MM.1S (cell line): Measurements from ENCODE around the gene GOLPH3.

ENCODE experiments used
- EZH2 ChIP-seq: fragments of 300-600 bp; sonication (generic); optimal IDR thresholded peaks from 2 replicates; pipeline ENCODE3; 2017; ENCODE audit warnings: low read depth, mild to moderate bottlenecking, antibody characterized with exemption, low read length, mixed read lengths
- EZH2phosphoT487 ChIP-seq: fragments of 300-600 bp; sonication (generic); IDR thresholded peaks from 2 replicates; pipeline ENCODE4 v1.6.1; 2018; ENCODE audit warnings: antibody characterized with exemption, low read length
- TF ChIP-seq, protein P1 (sequence below): fragments of 300-600 bp; sonication (generic); IDR thresholded peaks from 2 replicates; pipeline ENCODE4 v1.5.1; 2016; ENCODE audit warnings: antibody characterized with exemption, low read length, mixed read lengths

DNA sequence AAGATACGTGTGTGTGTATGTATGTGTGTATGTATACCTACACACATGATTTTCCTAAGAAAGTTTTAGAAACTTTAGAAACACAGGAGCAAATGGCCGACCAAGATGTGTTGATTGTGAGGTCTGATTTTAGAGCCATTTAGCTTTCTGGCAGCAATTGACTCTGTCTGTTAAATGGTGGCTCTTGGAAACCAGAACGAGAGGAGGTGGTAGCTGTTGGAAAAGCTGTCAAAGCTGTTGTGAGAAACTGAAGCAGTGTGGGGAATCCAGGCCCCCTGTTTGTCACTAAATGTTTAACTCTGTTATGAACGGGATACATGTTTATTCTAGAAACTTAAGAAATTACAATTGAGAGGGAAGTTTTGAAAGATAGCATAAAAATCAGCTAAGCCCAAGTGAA, 91.4 kb downstream of the GOLPH3 start:
- TF ChIP-seq, protein P1, sequence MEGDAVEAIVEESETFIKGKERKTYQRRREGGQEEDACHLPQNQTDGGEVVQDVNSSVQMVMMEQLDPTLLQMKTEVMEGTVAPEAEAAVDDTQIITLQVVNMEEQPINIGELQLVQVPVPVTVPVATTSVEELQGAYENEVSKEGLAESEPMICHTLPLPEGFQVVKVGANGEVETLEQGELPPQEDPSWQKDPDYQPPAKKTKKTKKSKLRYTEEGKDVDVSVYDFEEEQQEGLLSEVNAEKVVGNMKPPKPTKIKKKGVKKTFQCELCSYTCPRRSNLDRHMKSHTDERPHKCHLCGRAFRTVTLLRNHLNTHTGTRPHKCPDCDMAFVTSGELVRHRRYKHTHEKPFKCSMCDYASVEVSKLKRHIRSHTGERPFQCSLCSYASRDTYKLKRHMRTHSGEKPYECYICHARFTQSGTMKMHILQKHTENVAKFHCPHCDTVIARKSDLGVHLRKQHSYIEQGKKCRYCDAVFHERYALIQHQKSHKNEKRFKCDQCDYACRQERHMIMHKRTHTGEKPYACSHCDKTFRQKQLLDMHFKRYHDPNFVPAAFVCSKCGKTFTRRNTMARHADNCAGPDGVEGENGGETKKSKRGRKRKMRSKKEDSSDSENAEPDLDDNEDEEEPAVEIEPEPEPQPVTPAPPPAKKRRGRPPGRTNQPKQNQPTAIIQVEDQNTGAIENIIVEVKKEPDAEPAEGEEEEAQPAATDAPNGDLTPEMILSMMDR: no peak
- TF ChIP-seq EZH2 (no peak), EZH2phosphoT487 (no peak)
